Measurements from ENCODE around the gene SF3B2.
"Not testable (repeated sequence)": the region's sequence is repeated elsewhere in the genome, so short reads cannot be mapped to it uniquely, and the experiment has no call there.

Gene SF3B2

DNA sequence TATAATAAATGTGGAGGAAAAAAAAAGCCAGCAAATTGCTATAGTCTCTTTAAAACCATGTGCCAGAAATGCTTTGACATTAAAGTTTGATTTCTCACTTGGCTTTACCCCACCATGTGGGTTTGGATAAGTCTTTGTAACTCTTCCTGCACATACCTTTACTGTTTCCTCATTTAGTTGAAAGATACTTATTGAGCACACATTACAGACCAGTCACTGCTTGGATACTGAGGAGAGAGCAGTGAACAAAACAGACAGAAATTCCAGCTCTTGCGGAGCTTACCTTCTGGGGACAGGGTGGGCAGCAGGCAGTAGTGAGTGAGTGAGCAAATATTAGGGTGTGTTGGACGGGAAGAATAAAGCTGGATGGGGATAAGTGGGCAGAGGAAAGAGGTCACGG, 31.6 kb downstream of the SF3B2 start:
- H3K4me1 ChIP-seq (ENCODE audit: insufficient read depth, low read length) = no peaks in the 10 kb centered on the region
- H3K36me3 ChIP-seq (ENCODE audit: insufficient read depth, low read length) = no peaks in the 10 kb centered on the region
- H3K9me3 ChIP-seq (ENCODE audit: control insufficient read depth, insufficient read depth, low read length) = no peaks in the 10 kb centered on the region
- H3K9ac ChIP-seq (ENCODE audit: low read depth, low read length) = no peak overlapping the region

DNA sequence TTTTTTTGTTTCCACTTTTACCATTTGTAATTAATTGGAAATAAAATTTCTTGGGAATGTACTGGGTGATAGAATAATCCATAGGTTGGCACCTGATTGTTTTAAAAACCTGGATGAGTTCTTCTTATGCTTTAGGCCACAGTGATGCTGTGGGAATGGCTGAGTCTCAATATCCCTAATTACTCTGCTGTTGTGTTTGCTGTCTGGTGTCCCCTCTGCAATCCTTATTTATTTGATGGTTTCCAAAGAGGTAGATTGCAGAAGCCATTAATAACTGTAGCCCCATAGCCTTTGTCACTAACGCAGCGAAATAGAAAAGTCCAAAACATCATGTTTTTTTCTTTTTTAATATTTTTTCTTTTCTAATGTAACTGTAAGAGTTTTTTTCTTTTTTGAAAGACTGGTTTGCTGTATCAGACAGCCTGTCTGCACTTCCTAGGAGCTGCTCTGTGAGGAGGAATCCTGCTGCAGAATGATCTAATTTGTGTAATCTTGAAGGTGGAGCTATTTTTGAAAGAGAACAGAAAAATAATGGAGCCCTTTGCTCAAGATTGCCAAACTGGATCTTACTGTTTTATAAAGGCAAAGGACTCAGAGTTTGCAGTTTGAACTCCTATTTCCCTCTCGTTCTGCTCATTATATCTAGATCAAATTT, 32.8 kb downstream of the SF3B2 start:
- H3K36me3 ChIP-seq (ENCODE audit: insufficient read depth, low read length) = no peaks in the 10 kb centered on the region
- no peak overlapping the region for H3K9ac ChIP-seq (ENCODE audit: low read depth, low read length)
- H3K9me3 ChIP-seq (ENCODE audit: control insufficient read depth, insufficient read depth, low read length) = no peaks in the 10 kb centered on the region
- no peaks in the 10 kb centered on the region for H3K4me1 ChIP-seq (ENCODE audit: insufficient read depth, low read length)

DNA sequence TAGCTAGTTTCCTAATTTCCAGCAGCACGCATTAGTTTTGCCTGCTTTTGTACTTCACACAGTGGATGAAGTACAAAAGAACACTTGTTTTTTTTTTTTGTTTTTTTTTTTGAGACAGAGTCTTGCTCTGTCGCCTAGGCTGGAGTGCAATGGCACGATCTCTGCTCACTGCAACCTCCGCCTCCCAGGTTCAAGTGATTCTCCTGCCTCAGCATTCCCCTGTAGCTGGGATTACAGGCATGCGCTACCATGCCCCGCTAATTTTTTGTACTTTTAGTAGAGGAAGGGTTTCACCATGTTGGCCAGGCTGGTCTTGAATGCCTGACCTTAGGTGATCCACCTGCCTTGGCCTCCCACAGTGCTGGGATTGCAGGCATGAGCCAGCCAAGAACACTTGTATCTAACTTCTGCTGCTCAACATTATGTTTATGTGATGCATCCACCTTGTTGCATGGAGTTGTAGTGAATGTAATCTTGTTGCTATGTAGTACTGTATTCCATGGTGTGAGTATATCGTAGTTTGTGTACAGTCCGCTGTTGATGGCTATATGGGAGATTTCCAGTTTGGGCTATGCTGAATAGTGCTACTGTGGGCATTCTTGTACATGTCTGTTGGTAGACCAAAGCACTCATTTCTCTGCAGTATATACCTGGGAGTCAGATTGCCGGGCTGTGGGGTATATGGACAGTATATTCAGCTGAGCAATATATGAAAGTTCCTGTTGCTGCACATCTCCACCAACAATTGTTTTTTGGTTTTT, 35.2 kb downstream of the SF3B2 start:
- no peaks in the 10 kb centered on the region for H3K9me3 ChIP-seq (ENCODE audit: control insufficient read depth, insufficient read depth, low read length)
- no peaks in the 10 kb centered on the region for H3K36me3 ChIP-seq (ENCODE audit: insufficient read depth, low read length)
- H3K9ac ChIP-seq (ENCODE audit: low read depth, low read length) = no peak overlapping the region
- H3K4me1 ChIP-seq (ENCODE audit: insufficient read depth, low read length) = no peaks in the 10 kb centered on the region

DNA sequence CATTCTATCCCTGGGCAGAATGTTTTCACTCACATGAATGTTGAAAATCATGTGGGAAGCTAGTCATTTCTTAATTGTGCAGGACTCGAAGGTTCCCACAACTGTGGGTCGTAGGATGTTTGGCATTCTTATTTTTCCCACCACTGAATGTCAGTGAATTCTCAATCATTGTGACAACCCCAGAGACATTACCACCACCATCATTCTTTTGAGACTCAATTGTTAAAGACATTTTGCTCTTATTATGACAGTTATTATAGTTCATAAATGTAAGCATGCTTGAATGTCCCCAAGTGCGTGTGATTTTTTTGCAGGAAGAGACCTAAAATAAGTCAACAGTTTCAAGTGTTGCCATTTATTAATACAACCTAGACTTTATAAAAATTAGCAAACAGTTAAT, 36.9 kb downstream of the SF3B2 start:
- no peaks in the 10 kb centered on the region for H3K9me3 ChIP-seq (ENCODE audit: control insufficient read depth, insufficient read depth, low read length)
- H3K4me1 ChIP-seq (ENCODE audit: insufficient read depth, low read length) = no peaks in the 10 kb centered on the region
- H3K9ac ChIP-seq (ENCODE audit: low read depth, low read length) = no peak overlapping the region
- no peaks in the 10 kb centered on the region for H3K36me3 ChIP-seq (ENCODE audit: insufficient read depth, low read length)

DNA sequence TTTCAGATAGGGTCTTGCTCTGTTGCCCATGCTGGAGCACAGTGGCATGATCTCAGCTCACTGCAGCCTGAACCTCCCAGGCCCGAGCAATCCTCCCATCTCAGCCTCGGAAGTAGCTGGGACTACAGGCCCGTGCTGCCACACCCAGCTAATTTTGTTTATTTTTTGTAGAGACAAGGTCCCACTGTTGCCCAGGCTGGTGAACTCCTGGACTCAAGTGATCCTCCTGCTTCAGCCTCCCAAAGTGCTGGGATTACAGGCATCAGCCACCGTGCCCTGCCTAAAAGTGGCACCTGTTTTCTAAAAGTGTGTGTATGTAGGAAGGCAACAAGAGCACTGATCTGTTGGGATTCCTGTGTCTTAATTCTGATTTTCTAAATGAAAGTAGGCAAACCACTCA, 38.1 kb downstream of the SF3B2 start:
- H3K36me3 ChIP-seq (ENCODE audit: insufficient read depth, low read length) = no peaks in the 10 kb centered on the region
- no peaks in the 10 kb centered on the region for H3K4me1 ChIP-seq (ENCODE audit: insufficient read depth, low read length)
- no peak overlapping the region for H3K9ac ChIP-seq (ENCODE audit: low read depth, low read length)
- H3K9me3 ChIP-seq (ENCODE audit: control insufficient read depth, insufficient read depth, low read length) = no peaks in the 10 kb centered on the region

DNA sequence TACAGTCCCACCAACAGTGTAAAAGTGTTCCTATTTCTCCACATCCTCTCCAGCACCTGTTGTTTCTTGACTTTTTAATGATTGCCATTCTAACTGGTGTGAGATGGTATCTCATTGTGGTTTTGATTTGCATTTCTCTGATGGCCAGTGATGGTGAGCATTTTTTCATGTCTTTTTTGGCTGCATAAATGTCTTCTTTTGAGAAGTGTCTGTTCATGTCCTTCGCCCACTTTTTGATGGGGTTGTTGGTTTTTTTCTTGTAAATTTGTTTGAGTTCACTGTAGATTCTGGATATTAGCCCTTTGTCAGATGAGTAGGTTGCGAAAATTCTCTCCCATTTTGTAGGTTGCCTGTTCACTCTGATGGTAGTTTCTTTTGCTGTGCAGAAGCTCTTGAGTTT, 40.0 kb downstream of the SF3B2 start:
- not testable (repeated sequence) for H3K36me3 ChIP-seq (ENCODE audit: insufficient read depth, low read length); H3K4me1 ChIP-seq (ENCODE audit: insufficient read depth, low read length); H3K9ac ChIP-seq (ENCODE audit: low read depth, low read length); H3K9me3 ChIP-seq (ENCODE audit: control insufficient read depth, insufficient read depth, low read length)

DNA sequence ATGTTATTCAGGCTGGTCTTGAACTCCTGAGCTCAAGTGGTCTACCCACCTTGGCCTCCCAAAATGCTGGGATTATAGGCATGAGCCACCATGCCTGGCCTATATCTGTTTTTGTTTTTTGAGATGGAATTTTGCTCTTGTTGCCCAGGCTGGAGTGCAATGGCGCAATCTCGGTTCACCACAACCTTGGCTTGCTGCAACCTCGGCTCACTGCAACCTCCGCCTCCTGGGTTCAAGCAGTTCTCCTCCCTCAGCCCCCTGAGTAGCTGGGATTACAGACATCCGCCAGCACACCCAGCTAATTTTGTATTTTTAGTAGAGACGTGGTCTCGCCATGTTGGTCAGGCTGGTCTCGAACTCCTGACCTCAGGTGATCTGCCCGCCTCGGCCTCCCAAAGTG, 47.6 kb downstream of the SF3B2 start:
- H3K4me1 ChIP-seq (ENCODE audit: insufficient read depth, low read length); H3K9me3 ChIP-seq (ENCODE audit: control insufficient read depth, insufficient read depth, low read length): not testable (repeated sequence)

DNA sequence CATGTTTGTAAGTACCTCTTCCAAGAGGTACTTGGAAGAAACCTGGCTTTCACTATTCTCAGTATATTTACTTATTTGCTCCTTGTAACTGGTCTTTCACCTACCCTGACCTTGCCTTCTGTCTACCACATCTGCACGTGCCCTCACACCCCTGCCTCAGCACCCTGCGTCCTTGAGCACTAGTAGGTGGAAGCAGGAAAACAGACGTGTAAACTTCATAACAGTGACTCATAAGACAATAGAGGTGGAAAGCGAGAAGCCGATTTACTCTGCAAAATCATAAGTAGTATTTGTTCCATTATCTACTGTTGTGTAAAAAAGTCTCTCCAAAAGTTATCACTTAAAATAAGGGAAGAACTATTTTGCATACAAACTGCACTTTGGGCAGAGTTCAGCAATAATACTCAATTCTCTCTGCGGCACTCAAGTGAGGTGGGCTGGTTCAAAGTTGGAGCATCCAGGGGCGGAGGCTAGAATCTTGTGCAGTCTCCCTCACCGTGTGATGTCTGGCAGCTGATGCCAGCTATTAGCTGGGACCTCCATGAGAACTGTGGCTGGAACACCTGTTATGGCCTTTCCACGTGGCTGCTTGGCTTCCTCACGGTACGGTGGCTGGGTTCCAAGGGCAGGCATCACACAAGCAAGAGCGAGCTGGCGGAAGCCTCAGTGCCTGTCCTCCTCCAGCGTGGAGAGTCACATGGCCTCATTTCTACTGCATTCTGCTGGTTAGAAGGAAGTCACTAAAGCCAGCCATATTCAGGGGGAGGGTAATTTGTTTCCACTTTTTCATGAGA, 48.3 kb downstream of the SF3B2 start:
- peaks cover 5% of the 10 kb centered on the region; the same call in 1 of the 2 replicates for H3K4me1 ChIP-seq (ENCODE audit: insufficient read depth, low read length)
- no peaks in the 10 kb centered on the region; the same call in 1 of the 2 replicates for H3K36me3 ChIP-seq (ENCODE audit: insufficient read depth, low read length)
- H3K9ac ChIP-seq (ENCODE audit: low read depth, low read length) = no peak overlapping the region
- no peaks in the 10 kb centered on the region for H3K9me3 ChIP-seq (ENCODE audit: control insufficient read depth, insufficient read depth, low read length)

More for the DNA sequence above, 47.6 kb downstream of the SF3B2 start:
- H3K36me3 ChIP-seq (ENCODE audit: insufficient read depth, low read length); H3K9ac ChIP-seq (ENCODE audit: low read depth, low read length): not testable (repeated sequence)

DNA sequence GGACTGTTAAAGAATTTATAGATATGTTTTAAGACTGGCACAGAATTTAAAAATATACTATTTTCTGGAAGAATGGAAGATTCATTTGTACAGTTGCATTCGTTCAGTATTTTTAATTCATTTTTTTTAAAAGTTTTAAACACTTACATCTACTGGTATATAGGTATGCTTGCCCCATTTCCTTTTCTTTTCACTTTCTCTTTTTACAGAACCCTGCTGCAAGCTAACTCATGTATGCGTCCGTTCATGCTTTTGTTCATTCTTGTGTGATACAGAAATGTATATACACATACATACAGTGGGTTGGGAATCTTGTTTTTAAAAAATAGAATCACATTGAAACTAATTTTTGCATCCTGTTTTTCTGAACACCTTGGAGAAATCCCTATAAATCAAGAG, 48.9 kb downstream of the SF3B2 start:
- Histone ChIP-seq H3K36me3 (ENCODE audit: insufficient read depth, low read length) (no peaks in the 10 kb centered on the region; the same call in 1 of the 2 replicates), H3K9ac (ENCODE audit: low read depth, low read length) (no peak overlapping the region), H3K9me3 (ENCODE audit: control insufficient read depth, insufficient read depth, low read length) (no peaks in the 10 kb centered on the region), H3K4me1 (ENCODE audit: insufficient read depth, low read length) (peaks cover 5% of the 10 kb centered on the region; the same call in 1 of the 2 replicates)

DNA sequence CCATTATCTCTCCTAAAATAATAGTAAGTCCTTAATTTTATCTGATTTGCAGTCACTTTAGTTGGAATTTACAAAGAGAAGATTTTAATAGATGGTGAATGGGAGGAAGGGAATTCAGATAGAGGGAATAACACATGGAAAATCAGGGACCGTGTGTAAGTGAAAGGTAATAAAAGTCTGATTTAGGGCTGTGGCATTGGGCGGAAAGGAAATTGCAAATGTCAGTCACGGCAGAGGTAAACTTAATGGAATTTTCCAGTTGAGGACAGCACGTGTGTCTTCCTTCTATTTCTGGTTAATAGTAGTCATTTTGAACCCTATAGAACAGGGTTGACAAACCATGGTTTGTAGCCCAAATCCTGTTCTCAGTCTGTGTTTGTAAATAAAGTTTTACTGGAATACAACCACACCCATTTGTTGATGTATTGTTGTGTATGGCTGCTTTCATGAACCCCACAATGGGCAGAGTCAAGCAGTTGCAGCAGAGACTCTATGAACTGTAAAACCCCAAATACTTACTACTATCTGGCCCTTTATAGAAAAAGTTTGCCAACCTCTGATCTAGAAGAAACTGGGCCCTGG, 52.0 kb downstream of the SF3B2 start:
- Histone ChIP-seq H3K4me1 (ENCODE audit: insufficient read depth, low read length) (peaks cover 21% of the 10 kb centered on the region), H3K9ac (ENCODE audit: low read depth, low read length) (no peak overlapping the region), H3K36me3 (ENCODE audit: insufficient read depth, low read length) (no peaks in the 10 kb centered on the region), H3K9me3 (ENCODE audit: control insufficient read depth, insufficient read depth, low read length) (no peaks in the 10 kb centered on the region)

DNA sequence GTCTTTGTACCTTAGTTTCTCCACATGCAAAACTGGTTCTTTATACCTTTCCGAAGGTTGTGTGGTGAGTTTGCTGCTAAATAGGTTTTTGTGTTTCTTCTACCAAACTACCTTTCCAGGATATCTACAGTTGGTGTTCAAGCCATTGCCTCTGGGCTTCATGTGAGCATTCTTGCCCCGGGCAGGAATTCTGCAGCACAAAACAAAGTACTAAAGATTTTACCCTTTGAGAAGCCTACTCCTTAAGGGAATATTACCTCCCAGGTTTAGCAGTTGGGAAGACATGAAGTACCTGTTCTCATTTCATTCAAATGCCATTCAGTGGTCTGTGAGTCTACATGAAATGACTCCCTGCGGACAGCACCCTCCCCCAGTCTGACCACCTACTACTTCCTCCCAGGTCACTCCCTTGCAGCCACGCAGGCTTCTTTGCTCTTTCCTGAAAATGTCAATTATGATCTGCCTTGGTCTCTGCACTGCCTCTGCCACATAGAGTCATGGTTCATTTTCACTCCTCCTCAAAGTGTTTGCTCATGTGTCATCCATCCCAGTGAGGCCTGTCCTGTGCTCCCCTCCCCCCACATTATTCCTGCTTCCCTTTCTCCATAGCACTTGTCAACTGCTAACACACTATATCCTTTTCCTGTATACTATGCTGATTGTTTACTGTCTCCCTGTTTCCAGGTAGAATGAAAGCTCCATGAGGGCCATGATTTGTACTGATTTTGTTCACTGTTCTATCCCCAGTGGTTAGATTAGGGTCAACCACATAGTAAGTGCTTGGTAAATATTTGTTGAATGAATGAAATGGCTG, 54.8 kb downstream of the SF3B2 start:
- no peak overlapping the region for H3K9ac ChIP-seq (ENCODE audit: low read depth, low read length)
- no peaks in the 10 kb centered on the region for H3K36me3 ChIP-seq (ENCODE audit: insufficient read depth, low read length)
- H3K9me3 ChIP-seq (ENCODE audit: control insufficient read depth, insufficient read depth, low read length) = no peaks in the 10 kb centered on the region
- H3K4me1 ChIP-seq (ENCODE audit: insufficient read depth, low read length) = peaks cover 23% of the 10 kb centered on the region

DNA sequence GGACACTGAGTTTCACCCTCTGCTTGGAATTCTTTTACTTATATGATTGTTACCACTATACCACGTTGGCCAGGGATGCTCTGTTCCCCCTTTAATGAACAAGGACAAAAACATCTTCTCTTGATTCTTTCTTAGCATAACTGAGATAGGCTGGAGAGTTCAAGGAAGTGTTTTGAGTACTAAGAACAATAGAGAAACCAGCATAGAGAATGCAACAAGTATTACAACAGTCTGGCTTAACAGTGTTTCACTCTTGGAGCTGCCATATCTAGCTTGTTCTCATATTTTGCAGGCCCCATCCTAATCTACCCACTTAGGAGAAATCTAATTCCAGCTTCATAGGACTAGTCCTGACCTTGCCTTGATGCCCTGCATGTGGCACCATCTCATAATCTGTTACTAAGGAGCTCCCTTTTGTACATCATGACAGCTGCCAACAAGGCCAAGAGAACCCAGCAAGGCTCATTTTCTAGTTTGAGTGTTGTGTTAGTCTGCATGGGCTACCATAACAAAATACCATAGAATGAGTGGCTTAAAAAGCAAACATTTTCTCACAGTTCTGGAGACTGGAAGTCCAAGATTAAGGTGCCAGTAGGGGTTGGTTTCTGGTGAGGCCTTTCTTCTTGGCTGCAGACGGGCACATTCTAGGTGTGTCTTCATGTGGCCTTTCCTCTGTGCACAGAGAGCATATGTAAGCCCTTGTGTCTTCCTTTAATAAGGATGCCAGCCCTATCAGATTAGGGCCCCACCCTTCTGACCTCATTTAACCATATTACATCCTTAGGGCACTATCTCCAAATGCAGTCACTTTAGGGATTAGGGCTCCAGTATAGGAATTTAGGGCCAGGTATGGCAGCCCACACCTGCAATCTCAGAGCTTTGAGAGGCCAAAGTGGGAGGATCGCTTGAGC, 55.7 kb downstream of the SF3B2 start:
- Histone ChIP-seq H3K36me3 (ENCODE audit: insufficient read depth, low read length) (no peaks in the 10 kb centered on the region), H3K9ac (ENCODE audit: low read depth, low read length) (no peak overlapping the region), H3K4me1 (ENCODE audit: insufficient read depth, low read length) (peaks cover 31% of the 10 kb centered on the region), H3K9me3 (ENCODE audit: control insufficient read depth, insufficient read depth, low read length) (no peaks in the 10 kb centered on the region)

DNA sequence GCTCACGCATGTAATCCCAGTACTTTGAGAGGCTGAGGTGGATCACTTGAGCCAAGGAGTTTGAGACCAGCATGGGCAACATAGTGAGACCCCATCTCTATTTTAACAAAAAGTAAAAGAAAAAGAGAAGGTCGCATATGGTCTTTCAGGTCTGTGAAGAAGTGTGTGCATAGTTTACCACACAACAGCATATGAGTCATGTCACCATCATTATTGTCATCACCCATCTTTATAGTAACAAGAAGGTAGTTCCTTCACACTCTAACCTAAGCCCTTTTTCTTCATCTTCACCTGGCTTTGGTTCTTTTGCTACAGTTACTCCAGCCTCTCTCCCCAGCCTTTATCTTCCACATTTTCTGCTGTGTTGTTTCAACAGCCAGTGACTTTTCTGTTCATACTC, 57.1 kb downstream of the SF3B2 start:
- no peaks in the 10 kb centered on the region for H3K36me3 ChIP-seq (ENCODE audit: insufficient read depth, low read length)
- no peak overlapping the region for H3K9ac ChIP-seq (ENCODE audit: low read depth, low read length)
- H3K9me3 ChIP-seq (ENCODE audit: control insufficient read depth, insufficient read depth, low read length) = no peaks in the 10 kb centered on the region
- peaks cover 38% of the 10 kb centered on the region for H3K4me1 ChIP-seq (ENCODE audit: insufficient read depth, low read length)

All from ES-I3 (cell line).